GM15510 (cell line): ENCODE measurements around the gene SLCO3A1.

Source experiments
- POLR2A ChIP-seq: IDR thresholded peaks from 3 replicates; pipeline ENCODE4 v1.6.1; 2011; ENCODE audit warnings: borderline replicate concordance; ENCODE audit not compliant: insufficient read length; ENCODE audit errors: extremely low read depth

Gene SLCO3A1

GRCh38 chr15:91947293-91947679, 93.8 kb downstream of the SLCO3A1 start:
- no peak for TF ChIP-seq POLR2A

DNA sequence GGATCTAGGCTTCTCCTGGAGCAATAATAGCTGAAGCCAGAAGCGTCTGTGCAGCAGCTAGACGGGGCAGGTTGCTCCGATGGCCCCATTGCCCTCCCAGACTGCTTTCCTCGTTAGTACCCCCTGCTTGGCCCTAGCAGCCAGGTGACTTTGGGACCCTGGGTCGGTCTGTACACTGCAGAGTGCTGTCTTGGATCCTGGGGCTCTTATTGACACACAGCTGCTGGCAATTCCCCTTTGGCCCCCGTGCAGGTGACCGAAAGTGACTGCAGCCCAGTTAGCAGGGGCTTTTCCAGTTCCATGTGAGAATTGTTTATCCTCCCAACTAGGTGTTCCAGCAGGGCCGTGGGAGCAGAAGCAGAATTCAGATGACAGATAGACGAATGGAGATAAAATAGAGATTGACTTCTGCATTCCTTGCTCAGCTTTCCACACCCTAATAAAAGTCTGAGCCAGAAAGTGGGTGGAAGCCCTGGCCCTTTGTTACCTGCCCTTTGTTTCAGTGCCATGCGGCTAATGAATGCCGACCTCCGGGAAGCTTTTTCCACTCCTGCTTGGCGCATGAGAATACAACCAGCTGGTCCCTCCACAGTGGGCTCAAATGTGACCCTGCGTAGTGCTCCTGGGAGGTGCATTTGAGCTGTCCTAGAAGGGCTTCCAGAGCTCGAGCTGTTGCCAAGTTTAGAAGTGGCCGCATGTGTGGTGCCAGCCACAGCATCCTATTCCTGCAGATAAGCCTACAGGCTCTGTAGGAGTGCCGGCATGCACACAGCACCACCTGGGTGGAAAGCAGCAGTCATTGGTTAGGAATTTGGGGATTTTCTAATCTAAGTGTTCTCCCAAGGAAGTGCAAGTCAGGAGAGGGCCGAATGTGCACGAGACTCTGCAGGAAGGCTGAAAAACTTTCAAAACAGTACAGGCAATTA, 94.4 kb downstream of the SLCO3A1 start:
- TF ChIP-seq POLR2A = no peak

- TF ChIP-seq POLR2A = no peak
Measured at GRCh38 chr15:91949361-91949760, 95.9 kb downstream of the SLCO3A1 start.

- no peak for TF ChIP-seq POLR2A
Measured at GRCh38 chr15:91950054-91950453, 96.5 kb downstream of the SLCO3A1 start.

DNA sequence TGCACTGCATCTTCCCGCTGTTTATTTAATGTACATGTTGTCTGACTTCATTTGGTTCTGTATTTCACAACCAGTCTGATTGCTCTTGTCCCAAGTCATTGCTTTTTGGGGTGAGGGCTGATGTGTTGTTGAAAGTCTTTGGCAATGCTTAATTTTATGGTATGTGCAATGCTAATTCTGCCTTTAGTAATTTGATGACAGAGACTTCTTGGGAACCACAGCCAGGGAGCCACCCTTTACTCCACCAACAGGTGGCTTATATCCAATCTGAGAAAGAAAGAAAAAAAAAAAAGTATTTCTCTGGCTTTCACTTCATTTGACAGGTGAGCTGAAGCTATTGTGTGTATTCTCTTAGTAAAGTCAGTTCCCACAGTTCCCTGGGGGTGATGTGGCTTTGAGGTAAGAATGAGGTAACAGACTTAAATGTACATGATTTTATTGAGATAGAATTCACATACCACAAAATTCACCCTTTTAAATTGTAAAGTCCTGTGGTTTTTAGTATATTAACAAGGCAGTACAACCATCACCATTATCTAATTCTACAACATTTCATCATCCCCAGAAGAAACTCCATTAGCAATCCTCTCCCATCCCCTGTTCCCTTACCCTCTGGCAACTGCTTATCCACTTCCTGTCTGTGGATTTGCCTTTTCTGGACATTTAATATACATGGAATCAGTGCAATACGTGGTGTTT, 97.3 kb downstream of the SLCO3A1 start:
- TF ChIP-seq POLR2A = no peak

DNA sequence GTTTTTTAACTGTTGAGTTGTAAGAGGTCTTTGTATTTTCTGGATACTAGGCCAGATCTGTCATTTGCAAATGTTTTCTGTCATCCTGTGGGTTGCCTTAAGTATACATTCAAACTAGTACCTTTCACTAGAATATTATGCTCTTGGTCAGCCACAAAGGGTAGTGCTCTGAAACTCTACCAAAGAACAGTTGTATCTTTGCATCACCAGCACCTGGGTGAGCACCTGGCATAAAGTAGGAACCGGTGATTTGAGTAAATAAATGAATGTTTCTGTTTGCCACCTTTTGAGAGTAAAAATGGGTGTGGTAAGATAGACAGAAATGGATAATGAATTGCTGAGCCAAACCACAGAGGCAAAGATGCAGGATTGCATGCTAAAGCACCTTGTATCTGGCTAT, 98.7 kb downstream of the SLCO3A1 start:
- TF ChIP-seq POLR2A = no peak

DNA sequence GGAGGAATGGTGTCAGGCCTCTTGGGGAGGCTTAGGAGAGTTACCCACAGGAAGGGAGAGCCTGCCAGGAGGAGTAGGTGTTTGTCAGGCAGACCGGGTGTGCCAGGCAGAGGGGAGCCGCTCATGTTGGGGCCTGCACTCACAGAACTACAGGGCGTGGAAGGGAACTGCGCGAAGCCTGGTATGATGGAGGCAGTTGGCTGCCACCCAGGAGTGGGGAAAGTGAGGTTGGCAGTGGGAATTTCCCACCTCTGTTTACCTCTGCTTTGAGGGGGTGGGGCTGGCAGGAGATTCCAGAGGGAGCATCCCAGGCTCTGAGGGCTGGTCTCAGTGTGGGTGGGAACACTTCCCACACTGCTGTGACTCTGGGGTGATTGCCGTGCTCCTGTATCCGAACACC, 99.9 kb downstream of the SLCO3A1 start:
- TF ChIP-seq POLR2A = no peak

- TF ChIP-seq POLR2A = no peak
Measured at GRCh38 chr15:91954292-91954691, 100.8 kb downstream of the SLCO3A1 start.

DNA sequence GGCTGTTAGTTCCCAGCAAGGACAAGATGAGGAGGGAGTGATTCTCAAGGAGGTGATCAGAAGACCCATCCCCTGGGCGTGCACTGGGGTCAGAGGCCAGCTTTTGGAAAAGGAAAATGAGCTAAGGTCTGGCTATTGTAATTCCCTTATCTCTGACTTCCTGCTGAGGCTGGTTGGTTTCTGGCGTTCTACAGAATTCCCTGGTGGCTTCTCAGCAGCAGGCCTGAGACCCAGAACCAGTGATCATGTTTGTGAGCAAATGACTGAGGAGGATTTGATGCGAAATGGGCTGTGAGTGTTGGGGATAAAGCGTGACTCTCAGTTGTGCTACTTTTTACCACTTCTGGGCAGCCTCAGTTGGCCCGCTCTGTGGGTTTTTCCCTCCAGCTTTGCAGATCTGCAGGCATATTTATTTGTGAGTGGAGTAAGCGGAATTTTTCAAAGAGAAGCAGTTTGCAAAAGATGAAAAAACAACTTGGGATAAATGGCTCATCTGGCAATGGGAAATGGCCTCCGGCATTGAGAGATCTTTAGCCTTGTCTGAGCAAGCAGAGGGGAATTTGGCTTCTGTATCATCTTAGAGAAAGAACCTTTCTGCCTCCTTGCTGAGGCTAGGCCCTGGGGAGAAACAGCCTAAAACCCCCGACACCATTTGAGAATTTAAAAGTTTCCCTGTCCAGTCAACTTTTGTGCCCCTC, 102.7 kb downstream of the SLCO3A1 start:
- TF ChIP-seq POLR2A = no peak

DNA sequence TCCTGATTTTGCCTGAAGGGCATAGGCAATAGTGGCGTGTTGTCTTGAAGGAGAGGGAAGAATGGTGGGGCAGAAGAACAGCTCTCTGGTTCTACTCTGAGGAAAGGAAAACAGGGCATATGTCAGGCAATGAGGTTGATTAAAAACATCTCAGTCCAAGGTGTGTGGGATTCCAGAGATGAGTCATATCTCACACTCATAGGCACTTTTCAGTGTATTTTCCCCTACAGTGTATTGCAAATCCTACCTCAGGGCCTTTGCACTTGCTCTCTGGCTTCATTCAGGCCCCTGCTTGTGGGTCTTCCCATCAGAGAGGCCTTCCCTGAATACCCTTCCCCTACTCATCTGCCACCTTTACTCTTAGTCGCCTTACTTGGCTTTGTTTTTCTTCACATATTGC, 107.8 kb downstream of the SLCO3A1 start:
- TF ChIP-seq POLR2A = no peak

DNA sequence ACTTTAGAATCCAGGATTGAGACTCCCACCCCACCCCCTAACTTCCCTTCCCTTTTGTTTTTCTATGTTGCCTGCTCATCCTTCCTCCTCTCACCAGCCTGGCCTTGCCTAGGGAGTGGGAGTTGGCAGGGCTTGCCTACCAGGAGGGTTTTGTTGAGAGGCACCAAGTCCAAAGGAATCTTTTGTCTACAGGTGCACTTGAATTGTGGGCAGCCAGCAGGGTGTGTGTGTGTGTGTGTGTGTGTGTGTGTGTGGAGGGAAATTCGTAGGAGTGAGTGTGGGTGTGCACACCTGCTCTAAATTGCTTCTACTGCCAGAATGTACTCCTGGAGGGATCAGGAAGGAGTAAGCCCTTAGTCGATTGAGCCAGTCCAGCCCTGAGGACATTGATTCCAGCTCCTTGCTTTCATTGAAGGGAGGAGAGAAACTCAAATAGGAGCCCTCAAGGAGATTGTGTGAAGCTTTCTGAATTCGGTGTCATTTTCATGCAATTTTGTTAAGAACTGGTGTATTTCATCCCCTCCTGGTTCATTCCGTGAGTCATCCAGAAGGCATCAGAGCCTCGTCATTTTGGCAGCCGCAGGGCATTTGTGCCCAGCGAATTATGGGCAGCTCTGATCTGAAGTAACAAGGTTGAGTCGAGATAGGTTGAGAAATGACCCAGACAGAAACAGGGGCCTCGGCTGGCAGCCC, 112.1 kb downstream of the SLCO3A1 start:
- no peak for TF ChIP-seq POLR2A

GRCh38 chr15:91966194-91966552, 112.7 kb downstream of the SLCO3A1 start:
- TF ChIP-seq POLR2A = no peak

- TF ChIP-seq POLR2A = no peak
Measured at GRCh38 chr15:91967935-91968606, 114.6 kb downstream of the SLCO3A1 start.

DNA sequence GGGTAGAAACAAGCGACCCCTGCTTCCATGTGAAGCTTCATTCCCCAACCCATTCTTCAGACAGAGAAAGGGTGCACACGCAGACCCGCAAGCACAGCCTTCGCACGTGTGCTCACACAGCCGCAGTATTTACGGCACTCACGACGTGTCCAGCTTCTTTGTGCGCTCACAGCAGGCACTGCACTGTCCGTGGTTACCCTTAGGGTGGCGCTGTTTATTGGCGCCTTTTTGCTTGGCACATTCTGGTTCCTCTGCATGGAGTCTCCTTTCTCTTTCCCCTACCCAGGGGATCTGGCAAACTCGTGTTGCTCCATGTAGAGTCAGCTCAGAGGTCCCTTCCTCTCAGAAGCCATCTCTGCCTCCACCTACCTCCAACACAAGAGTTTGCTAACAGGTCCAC, 115.1 kb downstream of the SLCO3A1 start:
- no peak for TF ChIP-seq POLR2A

GRCh38 chr15:91970142-91970541, 116.6 kb downstream of the SLCO3A1 start:
- no peak for TF ChIP-seq POLR2A

- no peak for TF ChIP-seq POLR2A
Measured at GRCh38 chr15:91973481-91973880, 120.0 kb downstream of the SLCO3A1 start.
